CD14-positive monocyte (primary cell): ENCODE data around the gene INSYN2B. TPM values are rescaled to one million over a fixed set of nuclear protein-coding genes. Genes with fewer than 3 reads are reported as not detected.

Experiments used
- DNase-seq, 3 donors: peaks; one replicate each; pipeline ENCODE4 v3.0.0-alpha.2; 2011 to 2022
- H2AFZ ChIP-seq: 2 replicates; pipeline ENCODE4 v1.6.0; 2012; ENCODE audit warnings: mild to moderate bottlenecking, low read depth, low read length, inconsistent platforms; ENCODE audit not compliant: insufficient read depth, poor library complexity, severe bottlenecking
- H3K27ac ChIP-seq, 2 donors: 1 replicate in 1 of 2; 2 replicates in 1 of 2; pipeline ENCODE4 v1.5.1; 2012 to 2013; ENCODE audit warnings: low read length in 2 of 2, control low read depth in 1 of 2, inconsistent platforms in 1 of 2, low read depth in 1 of 2, mild to moderate bottlenecking in 1 of 2
- H3K27me3 ChIP-seq, 2 donors: one replicate each; pipeline versions ENCODE4 v1.6.0 to v1.6.1; 2011 to 2013; ENCODE audit warnings: low read length in 2 of 2; ENCODE audit not compliant: control insufficient read depth in 2 of 2, insufficient read depth in 2 of 2
- H3K36me3 ChIP-seq, 2 donors: replicated peaks in 1 of 2; 1 replicate in 1 of 2; 2 replicates in 1 of 2; pipeline versions ENCODE4 v1.5.1 to v1.6.1; 2012 to 2013; ENCODE audit warnings: low read length in 2 of 2, control low read depth in 1 of 2, inconsistent platforms in 1 of 2, mild to moderate bottlenecking in 1 of 2; ENCODE audit not compliant: insufficient read depth in 2 of 2, control insufficient read depth in 1 of 2
- H3K4me1 ChIP-seq, 2 donors: 1 replicate in 1 of 2; 2 replicates in 1 of 2; pipeline versions ENCODE4 v1.5.1 to v1.6.1; 2012 to 2013; ENCODE audit warnings: low read length in 2 of 2, control low read depth in 1 of 2, inconsistent platforms in 1 of 2, mild to moderate bottlenecking in 1 of 2, moderate library complexity in 1 of 2; ENCODE audit not compliant: insufficient read depth in 2 of 2, control insufficient read depth in 1 of 2
- H3K4me2 ChIP-seq: replicated peaks from 2 replicates; pipeline ENCODE3; 2012; ENCODE audit warnings: low read length, moderate library complexity, mild to moderate bottlenecking; ENCODE audit not compliant: poor library complexity, severe bottlenecking; ENCODE audit errors: extremely low read depth
- H3K4me3 ChIP-seq, 3 experiments: fragments of 200-600 bp in 1 of 3; sonication (generic) in 1 of 3; replicated peaks in 1 of 3; 1 replicate in 2 of 3; 2 replicates in 1 of 3; pipeline ENCODE4 v1.5.1; 2011 to 2013; ENCODE audit warnings: low read length in 3 of 3, mild to moderate bottlenecking in 3 of 3, control low read depth in 2 of 3, low read depth in 2 of 3, inconsistent platforms in 1 of 3, moderate library complexity in 1 of 3
- H3K79me2 ChIP-seq: 2 replicates; pipeline ENCODE4 v1.6.0; 2012; ENCODE audit warnings: mild to moderate bottlenecking, control low read depth, inconsistent platforms, low read length, moderate library complexity; ENCODE audit not compliant: insufficient read depth
- H3K9ac ChIP-seq: 2 replicates; pipeline ENCODE4 v1.6.0; 2017; ENCODE audit warnings: low read length, mild to moderate bottlenecking; ENCODE audit not compliant: insufficient read depth, poor library complexity, severe bottlenecking
- H3K9me3 ChIP-seq, 2 donors: replicated peaks in 1 of 2; 1 replicate in 1 of 2; 2 replicates in 1 of 2; pipeline versions ENCODE4 v1.5.1 to v1.6.1; 2012 to 2013; ENCODE audit warnings: low read length in 2 of 2, control low read depth in 1 of 2; ENCODE audit not compliant: control insufficient read depth in 1 of 2, insufficient read depth in 1 of 2
- H4K20me1 ChIP-seq: 2 replicates; pipeline ENCODE4 v1.6.0; 2012; ENCODE audit warnings: mild to moderate bottlenecking, low read length, control low read depth, moderate library complexity; ENCODE audit not compliant: insufficient read depth
- H3K27ac Mint-ChIP-seq, 7 donors: one replicate each; pipeline ENCODE4 v1.8.0; 2020; ENCODE audit warnings: mild to moderate bottlenecking in 7 of 7, mixed read lengths in 7 of 7, moderate library complexity in 6 of 7, inconsistent platforms in 2 of 7
- H3K27me3 Mint-ChIP-seq, 3 donors: one replicate each; pipeline ENCODE4 v1.8.0; 2021 to 2022; ENCODE audit warnings: low read depth in 3 of 3, mild to moderate bottlenecking in 3 of 3, mixed read lengths in 3 of 3, moderate library complexity in 3 of 3, inconsistent platforms in 1 of 3
- H3K36me3 Mint-ChIP-seq, 2 donors: one replicate each; pipeline ENCODE4 v1.8.0; 2020; ENCODE audit warnings: mixed read lengths in 2 of 2, inconsistent platforms in 1 of 2, mild to moderate bottlenecking in 1 of 2
- H3K4me1 Mint-ChIP-seq: one replicate; pipeline ENCODE4 v1.8.0; 2020; ENCODE audit warnings: mild to moderate bottlenecking, mixed read lengths
- H3K4me3 Mint-ChIP-seq, 2 donors: one replicate each; pipeline ENCODE4 v1.8.0; 2020; ENCODE audit warnings: mild to moderate bottlenecking in 2 of 2, mixed read lengths in 2 of 2, moderate library complexity in 1 of 2
- H3K9me3 Mint-ChIP-seq, 7 donors: one replicate each; pipeline ENCODE4 v1.8.0; 2020 to 2022; ENCODE audit warnings: mixed read lengths in 7 of 7, mild to moderate bottlenecking in 6 of 7, moderate library complexity in 6 of 7, inconsistent platforms in 2 of 7
- WGBS: methylation state at CpG from one replicate; pipeline ENCODE4 v1.1.5; 2013; ENCODE audit warnings: missing lambda C conversion rate; ENCODE audit not compliant: insufficient coverage; 5-methylcytosine and 5-hydroxymethylcytosine counted together
- intact Hi-C, 2 donors: fragments of 100-400 bp; cut with micrococcal nuclease; formaldehyde crosslinking; loops; one replicate each; pipeline versions ENCODE4 v1.15.0 to v1.15.1; 2023
- polyA plus RNA-seq, 3 donors: library from polyadenylated mRNA; depleted of rRNA in 1 of 3; unstranded in 2 of 3; stranded (reverse) in 1 of 3; fragments of 300-500 nt in 2 of 3; fragments of >200 nt in 1 of 3; fragmentation: Illumina TruSeq in 2 of 3; gene quantifications; 1 replicate in 2 of 3; 2 replicates in 1 of 3; pipeline ENCODE4 v1.2.3, GENCODE V29; 2012 to 2021
- TF ChIP-seq, protein P1 (sequence below): fragments of 200-600 bp; IDR thresholded peaks from one replicate; pipeline ENCODE4 v1.8.0; 2022; ENCODE audit warnings: antibody characterized with exemption, mild to moderate bottlenecking

INSYN2B gene
- polyA plus RNA-seq, 3 donors, result 0.17 TPM; not detected in 2

DNA sequence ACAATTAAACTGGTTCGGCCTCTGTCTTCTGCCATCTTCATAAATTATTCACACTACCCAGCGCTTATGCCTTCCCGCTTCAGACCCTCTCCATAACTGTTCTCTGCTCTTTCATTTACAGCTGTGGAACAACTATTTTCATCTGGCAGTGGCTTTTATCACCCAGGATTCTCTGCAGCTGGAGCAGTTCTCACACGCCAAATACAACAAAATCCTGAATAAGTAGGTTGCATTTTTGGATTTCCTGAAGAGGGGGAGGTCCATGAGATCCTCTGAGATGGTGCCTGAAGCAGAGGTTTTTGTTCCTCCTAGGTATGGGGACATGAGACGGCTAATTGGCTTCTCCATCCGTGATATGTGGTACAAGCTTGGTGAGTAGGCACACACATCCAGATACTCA is 28.1 kb upstream of the INSYN2B start:
- peak overlapping the region in 1 of 2 donors; percentile 16 for H3K27ac ChIP-seq
- H3K4me1 ChIP-seq, result no peaks in the 10 kb centered on the region
- no peak overlapping the region for H3K4me3 Mint-ChIP-seq
- no peak for DNase-seq
- H3K27ac Mint-ChIP-seq, result peak overlapping the region in 1 of 7 donors; percentile 33
- H2AFZ ChIP-seq, result no peak overlapping the region
- H3K79me2 ChIP-seq, result no peaks in the 10 kb centered on the region
- H3K27me3 Mint-ChIP-seq, result peaks cover 0 to 1% (median 0%) of the 10 kb centered on the region in 3 donors
- peaks cover 0 to 2% (median 0%) of the 10 kb centered on the region in 7 donors for H3K9me3 Mint-ChIP-seq
- TF ChIP-seq, protein P1, sequence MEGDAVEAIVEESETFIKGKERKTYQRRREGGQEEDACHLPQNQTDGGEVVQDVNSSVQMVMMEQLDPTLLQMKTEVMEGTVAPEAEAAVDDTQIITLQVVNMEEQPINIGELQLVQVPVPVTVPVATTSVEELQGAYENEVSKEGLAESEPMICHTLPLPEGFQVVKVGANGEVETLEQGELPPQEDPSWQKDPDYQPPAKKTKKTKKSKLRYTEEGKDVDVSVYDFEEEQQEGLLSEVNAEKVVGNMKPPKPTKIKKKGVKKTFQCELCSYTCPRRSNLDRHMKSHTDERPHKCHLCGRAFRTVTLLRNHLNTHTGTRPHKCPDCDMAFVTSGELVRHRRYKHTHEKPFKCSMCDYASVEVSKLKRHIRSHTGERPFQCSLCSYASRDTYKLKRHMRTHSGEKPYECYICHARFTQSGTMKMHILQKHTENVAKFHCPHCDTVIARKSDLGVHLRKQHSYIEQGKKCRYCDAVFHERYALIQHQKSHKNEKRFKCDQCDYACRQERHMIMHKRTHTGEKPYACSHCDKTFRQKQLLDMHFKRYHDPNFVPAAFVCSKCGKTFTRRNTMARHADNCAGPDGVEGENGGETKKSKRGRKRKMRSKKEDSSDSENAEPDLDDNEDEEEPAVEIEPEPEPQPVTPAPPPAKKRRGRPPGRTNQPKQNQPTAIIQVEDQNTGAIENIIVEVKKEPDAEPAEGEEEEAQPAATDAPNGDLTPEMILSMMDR, result no peak
- no peak overlapping the region for H3K9ac ChIP-seq
- no peak overlapping the region for H3K4me3 ChIP-seq
- no peaks in the 10 kb centered on the region for H3K9me3 ChIP-seq
- H3K36me3 Mint-ChIP-seq, result peaks cover 78 to 87% of the 10 kb centered on the region in 2 donors
- no peaks in the 10 kb centered on the region for H3K27me3 ChIP-seq
- peaks cover 71 to 90% of the 10 kb centered on the region in 2 donors for H3K36me3 ChIP-seq
- H4K20me1 ChIP-seq, result peaks cover 26% of the 10 kb centered on the region
- WGBS, result 100% methylated on average over 1 of the region's 6 CpGs
- no peaks in the 10 kb centered on the region for H3K4me1 Mint-ChIP-seq
- no peak overlapping the region for H3K4me2 ChIP-seq
- intact Hi-C loops, result no loop called here

DNA sequence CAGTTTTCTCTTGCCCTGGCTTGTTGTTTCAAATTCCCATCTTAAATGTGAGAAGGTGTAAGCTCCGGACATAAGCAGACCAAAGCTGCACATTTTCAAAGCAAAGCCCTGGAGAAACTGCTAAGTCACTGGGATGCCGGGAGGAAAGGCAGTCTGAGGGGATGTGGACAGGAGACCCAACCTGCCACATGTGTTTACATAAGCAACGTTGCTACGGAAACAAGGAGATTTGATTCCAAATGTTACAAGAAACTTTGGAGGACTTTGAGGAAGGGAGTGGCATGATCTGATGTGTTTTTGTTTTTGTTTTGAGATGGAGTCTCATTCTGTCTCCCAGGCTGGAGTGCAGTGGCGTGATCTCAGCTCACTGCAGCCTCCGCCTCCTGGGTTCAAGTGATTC is 25.7 kb upstream of the INSYN2B start:
- TF ChIP-seq, protein P1, result no peak
- Mint-ChIP-seq H3K4me1 (no peaks in the 10 kb centered on the region), H3K27ac (peak overlapping the region in 1 of 7 donors; percentile 75), H3K4me3 (no peak overlapping the region), H3K9me3 (peaks cover 0 to 3% (median 0%) of the 10 kb centered on the region in 7 donors), H3K27me3 (peaks cover 0 to 1% (median 0%) of the 10 kb centered on the region in 3 donors), H3K36me3 (peaks cover 75 to 86% of the 10 kb centered on the region in 2 donors)
- no peak overlapping the region for H3K4me3 ChIP-seq
- no peak overlapping the region for H3K4me2 ChIP-seq
- no peaks in the 10 kb centered on the region for H3K9me3 ChIP-seq
- no peak overlapping the region for H2AFZ ChIP-seq
- no peaks in the 10 kb centered on the region for H3K4me1 ChIP-seq
- H3K36me3 ChIP-seq, result peaks cover 69 to 90% of the 10 kb centered on the region in 2 donors
- H3K27ac ChIP-seq, result no peak overlapping the region
- H3K79me2 ChIP-seq, result no peaks in the 10 kb centered on the region
- no peak overlapping the region for H3K9ac ChIP-seq
- no peak for DNase-seq
- H4K20me1 ChIP-seq, result peaks cover 19% of the 10 kb centered on the region
- 83% methylated on average over 2 of the region's 6 CpGs for WGBS
- intact Hi-C loops, result no loop called here
- H3K27me3 ChIP-seq, result no peaks in the 10 kb centered on the region
